GM12891 (cell line): ENCODE results near the gene WSCD2.

Experiments used
- POLR2A ChIP-seq: IDR thresholded peaks from 2 replicates; pipeline ENCODE4 v1.6.1; 2011; ENCODE audit warnings: low read depth, low read length, control low read depth
- POLR2AphosphoS5 ChIP-seq: IDR thresholded peaks from 2 replicates; pipeline ENCODE4 v1.6.1; 2011; ENCODE audit warnings: low read depth, low read length, control low read depth
- SPI1 ChIP-seq: IDR thresholded peaks from 2 replicates; pipeline ENCODE4 v1.6.1; 2011; ENCODE audit warnings: low read depth, low read length, control low read depth
- TAF1 ChIP-seq: IDR thresholded peaks from 2 replicates; pipeline ENCODE4 v1.6.1; 2011; ENCODE audit warnings: low read depth, low read length, control low read depth

- no peak for TF ChIP-seq TAF1
- no peak for TF ChIP-seq POLR2A
- no peak for TF ChIP-seq POLR2AphosphoS5
- no peak for TF ChIP-seq SPI1
These were observed 11.8 kb upstream of the WSCD2 start for GRCh38 chr12:108117163-108117849.
